Mesothelial cell of epicardium (in vitro differentiated cells): ENCODE data around the gene ABCB8. TPM values are rescaled to one million over a fixed set of nuclear protein-coding genes. Genes with fewer than 3 reads are reported as not detected.

Experiments used
- DNase-seq, 2 experiments: peaks; one replicate each; pipeline ENCODE4 v3.0.0; 2021; ENCODE audit warnings: low spot score in 2 of 2; ENCODE audit not compliant: unreplicated experiment in 2 of 2
- H3K27ac Mint-ChIP-seq: 2 replicates; pipeline ENCODE4 v1.8.0; 2021; ENCODE audit warnings: mixed read lengths
- H3K27me3 Mint-ChIP-seq: 2 replicates; pipeline ENCODE4 v1.8.0; 2021; ENCODE audit warnings: low read depth, mixed read lengths
- H3K36me3 Mint-ChIP-seq: 2 replicates; pipeline ENCODE4 v1.8.0; 2021; ENCODE audit warnings: mixed read lengths
- H3K4me1 Mint-ChIP-seq: 2 replicates; pipeline ENCODE4 v1.8.0; 2021; ENCODE audit warnings: mixed read lengths
- H3K4me3 Mint-ChIP-seq: 2 replicates; pipeline ENCODE4 v1.8.0; 2021; ENCODE audit warnings: mild to moderate bottlenecking, moderate library complexity, mixed read lengths
- H3K9me3 Mint-ChIP-seq: 2 replicates; pipeline ENCODE4 v1.8.0; 2021; ENCODE audit warnings: mixed read lengths
- CTCF ChIP-seq: fragments of 200-600 bp; sonication (generic); IDR thresholded peaks from one replicate; pipeline ENCODE4 v1.5.0; 2021; ENCODE audit warnings: antibody characterized with exemption; ENCODE audit not compliant: unreplicated experiment
- total RNA-seq: library from RNA; stranded (reverse); gene quantifications from 3 replicates; pipeline ENCODE4 v1.2.1, GENCODE V29; 2021

Gene ABCB8
- total RNA-seq, 1 donor from 2014 or later: 40.7 TPM

- H3K36me3 Mint-ChIP-seq: peaks cover 6% of the 10 kb centered on the region
- no peak overlapping the region for H3K27ac Mint-ChIP-seq
- DNase-seq: no peak
- peak overlapping the region; percentile 24 for H3K4me3 Mint-ChIP-seq
- H3K27me3 Mint-ChIP-seq: peaks cover 37% of the 10 kb centered on the region
- H3K4me1 Mint-ChIP-seq: peaks cover 30% of the 10 kb centered on the region
- H3K9me3 Mint-ChIP-seq: no peaks in the 10 kb centered on the region
- peak; percentile 19 for TF ChIP-seq CTCF
Observed at GRCh38 chr7:151012911-151013347, 15.3 kb upstream of the ABCB8 start.

- peaks cover 6% of the 10 kb centered on the region for H3K36me3 Mint-ChIP-seq
- no peak overlapping the region for H3K27ac Mint-ChIP-seq
- H3K4me3 Mint-ChIP-seq: peak overlapping the region; percentile 24
- no peak for TF ChIP-seq CTCF
- H3K27me3 Mint-ChIP-seq: peaks cover 41% of the 10 kb centered on the region
- no peaks in the 10 kb centered on the region for H3K9me3 Mint-ChIP-seq
- DNase-seq: no peak
- H3K4me1 Mint-ChIP-seq: peaks cover 30% of the 10 kb centered on the region
Observed at GRCh38 chr7:151013356-151013732, 14.9 kb upstream of the ABCB8 start.

- peak in 1 of 2 experiments; percentile 66 for DNase-seq
- TF ChIP-seq CTCF: no peak
- Mint-ChIP-seq H3K27me3 (peaks cover 45% of the 10 kb centered on the region), H3K4me1 (peaks cover 32% of the 10 kb centered on the region), H3K4me3 (peak overlapping the region; percentile 43), H3K27ac (no peak overlapping the region), H3K9me3 (no peaks in the 10 kb centered on the region), H3K36me3 (peaks cover 6% of the 10 kb centered on the region)
Observed at GRCh38 chr7:151013733-151014497, 14.3 kb upstream of the ABCB8 start.

- Mint-ChIP-seq H3K4me3 (no peak overlapping the region), H3K27ac (no peak overlapping the region), H3K9me3 (no peaks in the 10 kb centered on the region), H3K27me3 (peaks cover 52% of the 10 kb centered on the region), H3K36me3 (peaks cover 6% of the 10 kb centered on the region), H3K4me1 (peaks cover 39% of the 10 kb centered on the region)
- DNase-seq: no peak
- TF ChIP-seq CTCF: no peak
Observed at GRCh38 chr7:151014950-151015349, 13.3 kb upstream of the ABCB8 start.

- TF ChIP-seq CTCF: no peak
- H3K4me1 Mint-ChIP-seq: peaks cover 39% of the 10 kb centered on the region
- peaks cover 6% of the 10 kb centered on the region for H3K36me3 Mint-ChIP-seq
- H3K27me3 Mint-ChIP-seq: peaks cover 60% of the 10 kb centered on the region
- no peak overlapping the region for H3K27ac Mint-ChIP-seq
- no peak for DNase-seq
- H3K4me3 Mint-ChIP-seq: no peak overlapping the region
- no peaks in the 10 kb centered on the region for H3K9me3 Mint-ChIP-seq
Observed at GRCh38 chr7:151015967-151016366, 12.3 kb upstream of the ABCB8 start.
